ENCODE measurements around the gene KRT6B.
"Not testable (repeated sequence)": the region's sequence is repeated elsewhere in the genome, so short reads cannot be mapped to it uniquely, and the experiment has no call there.

Gene KRT6B

DNA sequence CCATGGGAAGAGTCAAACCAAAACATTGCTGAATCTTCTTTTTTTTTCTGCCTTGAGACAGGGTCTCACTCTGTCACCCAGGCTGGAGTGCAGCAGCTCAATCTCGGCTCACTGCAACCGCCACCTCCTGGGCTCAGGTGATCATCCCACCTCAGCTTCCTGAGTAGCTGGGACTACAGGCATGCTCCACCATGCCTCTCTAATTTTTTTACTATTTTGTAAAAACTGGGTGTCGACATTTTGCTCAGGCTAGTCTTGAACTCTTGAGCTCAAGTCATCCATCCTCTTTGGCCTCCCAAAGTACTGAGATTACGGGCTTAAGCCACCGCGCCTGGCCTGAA, 16.3 kb downstream of the KRT6B start:
- DNase-seq = no peak

DNA sequence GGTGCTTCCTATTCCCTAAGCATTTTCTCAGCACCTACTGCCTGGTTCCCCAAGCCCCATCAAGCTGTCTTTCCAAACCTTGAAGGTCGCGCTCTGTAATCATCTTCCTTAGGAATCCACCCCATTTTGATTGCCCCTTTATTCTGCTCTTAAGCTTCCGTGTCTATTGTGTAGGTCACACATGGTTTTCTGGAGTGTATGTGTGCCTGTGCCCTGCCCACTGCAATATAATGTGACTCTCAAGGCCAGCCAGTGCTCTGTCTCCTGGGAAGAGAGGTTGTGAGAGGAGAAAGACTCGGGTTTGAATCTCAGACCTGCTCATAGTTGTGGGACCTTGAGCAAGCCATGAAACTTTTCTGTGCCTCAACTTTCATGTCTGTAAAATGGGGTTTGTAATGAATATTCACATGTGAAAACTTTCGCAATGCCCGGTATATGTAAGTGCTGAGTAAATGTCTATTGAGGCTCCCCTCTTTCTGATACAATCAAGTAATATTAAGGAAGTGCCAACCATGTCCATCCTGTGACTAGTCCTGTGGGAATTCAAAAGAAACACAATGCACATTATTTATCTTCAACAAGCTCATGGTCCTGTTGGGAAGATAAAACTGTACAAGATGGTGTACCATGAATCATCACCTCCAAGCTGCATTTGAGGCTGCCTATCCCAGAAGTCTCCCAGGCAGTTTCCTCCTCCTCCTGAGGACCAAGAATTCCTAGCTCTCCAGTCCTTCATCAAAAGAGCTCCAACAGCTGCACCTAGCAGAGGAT, 17.0 kb downstream of the KRT6B start:
- no peak for DNase-seq

DNA sequence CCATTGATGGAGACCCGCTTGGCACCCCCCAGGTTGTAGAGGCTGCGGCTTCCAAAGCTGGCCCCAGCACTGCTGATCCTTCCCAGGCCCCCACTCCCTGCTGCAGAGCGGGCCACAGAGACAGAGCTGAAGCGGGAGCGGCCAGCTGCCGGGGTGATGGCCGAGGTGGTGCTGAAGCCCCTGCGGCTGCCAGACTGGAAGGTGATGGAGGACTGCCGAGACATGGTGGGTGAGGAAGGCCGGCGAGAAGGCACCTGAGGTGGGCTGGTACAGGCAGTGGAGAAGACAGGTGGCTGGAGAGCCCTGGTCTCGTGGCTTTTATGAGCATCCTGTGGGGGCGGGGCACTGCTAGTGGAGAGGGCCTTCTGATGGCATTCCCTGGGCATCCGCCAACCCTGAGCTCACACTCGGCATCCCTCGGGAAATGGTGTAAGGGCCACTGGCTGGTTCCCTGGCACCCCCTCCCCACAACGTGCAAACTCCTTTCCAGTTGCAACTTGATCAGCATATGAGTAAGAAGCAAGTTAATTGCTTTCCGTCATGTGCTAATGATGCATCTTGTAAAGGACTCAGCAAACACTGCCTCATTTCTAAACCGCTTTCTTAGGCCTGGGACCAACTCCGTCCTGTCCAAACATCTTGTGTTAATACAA, 17.7 kb downstream of the KRT6B start, which contains the start of gene KRT75:
TSS of gene KRT75 (minus strand) at position 291 of the 653 bp plus-strand sequence. CDS start at position 224, 67 bp downstream.
- DNase-seq = no peak

DNA sequence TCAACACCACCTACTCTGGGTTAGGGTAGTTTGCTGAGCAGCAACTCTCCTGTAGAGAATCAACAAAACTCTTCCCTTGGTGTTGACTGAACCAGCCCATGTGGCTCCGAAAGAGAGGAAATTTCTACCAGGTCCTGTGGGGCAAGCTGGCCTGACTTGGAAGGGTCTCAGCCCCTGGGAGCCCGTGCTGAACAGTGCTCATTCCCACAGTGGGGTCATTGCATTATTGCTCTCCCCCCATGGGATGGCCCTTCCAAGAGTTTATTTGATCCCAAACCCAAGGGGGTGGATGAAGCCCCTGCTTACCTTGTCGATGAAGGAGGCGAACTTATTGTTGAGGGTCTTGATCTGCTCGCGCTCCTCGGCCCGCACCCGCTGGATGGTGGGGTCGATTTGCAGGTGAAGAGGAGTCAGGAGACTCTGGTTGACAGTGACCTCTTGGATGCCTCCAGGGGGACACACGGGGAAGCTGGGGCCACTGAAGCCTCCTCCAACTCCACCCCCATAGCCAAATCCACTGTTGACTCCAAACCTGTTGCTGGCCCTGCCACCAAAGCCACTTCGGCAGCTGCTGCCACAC, 18.4 kb downstream of the KRT6B start:
- DNase-seq = no peak

DNA sequence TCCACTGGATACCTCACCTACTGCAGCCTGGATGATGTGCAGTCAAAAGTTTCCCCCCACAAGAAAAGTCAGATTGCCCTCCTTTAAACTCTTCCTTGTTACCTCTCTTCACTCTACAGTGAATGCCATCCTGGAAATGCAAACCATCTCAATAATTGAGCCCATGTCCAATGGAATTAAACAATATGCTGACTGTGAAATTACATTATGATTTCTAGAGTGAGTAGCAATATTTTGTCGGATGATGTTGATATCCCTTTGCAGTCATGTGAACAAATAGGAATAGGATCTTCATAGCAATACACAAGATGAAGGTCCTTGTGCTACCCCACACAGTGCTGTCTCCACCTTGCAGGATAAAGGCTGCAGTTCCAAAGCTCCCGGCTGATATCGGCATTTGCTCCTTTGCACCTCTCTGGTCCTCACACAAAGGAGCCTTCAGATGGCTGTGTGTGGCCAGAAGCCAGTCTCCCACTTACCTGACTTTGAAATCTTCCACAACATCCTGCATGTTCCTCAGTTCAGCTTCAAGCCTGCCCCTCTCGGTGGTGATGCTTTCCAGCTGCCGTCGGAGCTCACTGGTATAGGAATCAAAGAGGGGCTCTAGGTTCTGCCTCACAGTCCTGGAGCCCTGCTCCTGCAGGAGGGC, 19.3 kb downstream of the KRT6B start:
- DNase-seq = no peak

DNA sequence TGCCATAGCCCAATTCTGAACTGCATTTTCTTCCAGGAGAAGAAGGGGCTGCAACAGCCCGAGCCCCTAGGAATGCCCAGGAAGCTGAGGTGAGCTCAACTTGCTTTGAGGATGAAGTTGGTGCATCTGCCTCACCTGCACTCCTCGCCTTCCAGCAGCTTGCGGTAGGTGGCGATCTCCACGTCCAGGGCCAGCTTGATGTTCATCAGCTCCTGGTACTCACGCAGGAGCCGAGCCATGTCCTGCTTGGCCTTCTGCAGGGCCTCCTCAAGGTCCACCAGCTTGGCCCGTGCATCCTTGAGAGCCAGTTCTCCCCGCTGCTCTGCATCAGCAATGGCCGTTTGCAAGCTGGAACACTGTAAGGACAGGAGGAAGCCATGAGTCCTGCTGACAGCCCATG, 23.8 kb downstream of the KRT6B start:
- no peak for DNase-seq

DNA sequence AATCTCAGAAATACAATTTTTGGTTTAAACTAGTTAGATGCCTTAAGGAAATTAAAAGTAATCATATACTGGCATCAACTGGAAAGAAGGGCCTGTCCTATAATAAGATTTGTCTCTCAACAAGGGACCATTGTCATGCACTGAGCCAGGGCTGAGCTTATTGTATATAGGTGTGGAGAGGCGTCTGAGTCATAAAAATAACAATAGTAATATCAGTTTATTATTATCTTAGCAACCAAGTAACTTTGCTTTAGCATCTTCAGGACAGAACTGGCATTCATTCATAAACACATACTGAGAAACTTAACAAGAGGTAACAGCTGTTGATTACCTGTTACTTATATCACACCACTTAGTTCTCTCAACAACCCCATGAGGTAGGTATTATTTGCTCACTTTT, 24.9 kb downstream of the KRT6B start:
- no peak for DNase-seq

DNA sequence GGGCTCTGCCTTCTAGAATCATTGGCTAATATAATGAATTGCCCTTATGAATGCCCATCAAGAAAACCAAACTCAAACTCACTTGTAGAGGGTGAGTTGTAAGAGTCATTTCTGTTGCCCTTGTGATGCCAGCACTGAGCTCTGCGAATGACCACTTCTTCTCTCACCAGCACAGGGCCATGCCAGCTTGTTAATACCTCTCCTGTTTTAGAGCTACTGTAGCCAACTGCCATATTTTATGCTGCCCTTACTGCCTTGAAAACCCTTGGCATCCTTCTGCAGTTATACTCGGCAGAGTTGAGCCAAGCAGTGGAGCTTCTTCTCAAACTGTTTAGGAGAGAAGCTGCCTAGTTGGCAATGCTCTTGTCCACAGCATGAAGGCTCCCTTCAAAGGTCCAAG, 25.9 kb downstream of the KRT6B start:
- no peak for DNase-seq

DNA sequence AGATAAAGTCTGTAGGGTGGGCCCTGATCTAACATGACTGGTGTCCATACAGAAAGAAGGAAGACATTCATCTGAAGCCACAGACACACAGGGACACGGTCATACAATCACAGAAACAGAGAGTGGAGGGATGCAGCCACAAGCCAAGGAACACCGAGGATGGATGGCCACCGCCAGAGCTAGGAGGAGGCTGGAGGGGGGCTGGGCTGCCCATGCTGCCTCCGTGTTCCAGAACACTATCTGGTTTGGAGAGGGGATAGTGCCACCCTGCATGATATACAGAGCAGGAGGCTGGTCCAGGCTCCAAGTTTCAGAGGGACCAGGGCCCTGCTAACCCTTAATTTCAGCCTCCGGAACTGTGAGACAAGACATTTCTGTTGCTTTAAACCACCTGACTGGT, 26.5 kb downstream of the KRT6B start:
- DNase-seq = no peak

DNA sequence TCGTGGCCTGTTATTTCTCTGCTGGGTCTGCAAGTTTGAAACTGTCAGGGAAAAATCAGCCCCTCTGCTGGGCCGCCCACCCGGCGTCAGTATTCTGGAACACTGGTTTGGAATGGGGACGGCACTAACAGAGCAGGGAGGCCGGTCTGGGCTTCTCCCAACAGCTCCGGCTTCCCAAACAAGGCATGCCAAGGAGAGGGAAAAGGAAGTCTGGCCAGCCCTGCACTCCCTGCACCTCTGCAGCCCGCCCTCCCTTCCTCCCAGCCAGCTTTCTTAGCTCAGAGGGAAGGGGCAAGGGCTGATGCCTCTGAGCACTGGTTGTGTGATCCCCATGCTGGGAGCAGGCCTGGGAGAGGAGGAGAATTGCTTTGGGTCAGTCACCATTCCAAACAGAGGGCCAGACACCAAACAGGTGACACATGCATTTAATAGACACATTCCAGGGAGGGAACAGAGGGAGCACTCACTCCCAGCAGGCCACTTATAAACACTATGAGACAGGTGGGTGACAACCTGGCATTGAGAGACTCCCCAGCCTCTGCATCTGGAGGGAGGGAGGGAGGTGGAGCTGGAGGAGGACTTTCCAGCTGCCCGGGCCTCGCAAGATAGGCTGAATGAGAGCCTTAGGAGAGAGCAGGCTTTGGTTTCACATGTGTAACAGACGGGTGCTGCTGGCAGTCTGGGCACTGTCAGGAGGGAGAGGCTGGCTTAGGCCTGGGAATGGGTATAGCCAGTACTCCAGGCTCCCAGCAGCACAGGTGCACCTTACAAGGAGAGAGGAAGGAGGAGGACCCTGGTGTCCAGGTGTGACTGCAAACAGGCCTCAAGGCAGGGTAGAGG, 28.1 kb downstream of the KRT6B start:
- no peak for DNase-seq

DNA sequence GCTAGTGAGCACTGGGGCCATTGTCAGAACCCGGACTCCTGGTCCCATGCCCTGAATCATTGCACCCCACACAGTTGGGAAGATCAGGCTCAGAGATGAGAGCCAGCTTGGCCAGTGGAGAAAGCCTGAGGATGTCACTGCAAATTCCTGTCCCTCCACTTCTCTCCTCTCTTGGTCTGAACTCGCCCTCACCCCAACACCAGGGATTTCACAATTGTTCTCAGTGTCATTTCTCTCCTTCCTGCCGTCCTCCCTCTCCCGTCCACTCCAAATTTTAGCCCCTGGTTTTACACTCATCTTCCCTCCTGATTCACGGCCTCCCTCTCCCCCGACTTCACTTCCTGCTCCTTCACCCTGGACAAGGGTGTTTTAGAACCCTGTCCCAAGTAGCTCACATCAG, 28.9 kb downstream of the KRT6B start:
- no peak for DNase-seq

DNA sequence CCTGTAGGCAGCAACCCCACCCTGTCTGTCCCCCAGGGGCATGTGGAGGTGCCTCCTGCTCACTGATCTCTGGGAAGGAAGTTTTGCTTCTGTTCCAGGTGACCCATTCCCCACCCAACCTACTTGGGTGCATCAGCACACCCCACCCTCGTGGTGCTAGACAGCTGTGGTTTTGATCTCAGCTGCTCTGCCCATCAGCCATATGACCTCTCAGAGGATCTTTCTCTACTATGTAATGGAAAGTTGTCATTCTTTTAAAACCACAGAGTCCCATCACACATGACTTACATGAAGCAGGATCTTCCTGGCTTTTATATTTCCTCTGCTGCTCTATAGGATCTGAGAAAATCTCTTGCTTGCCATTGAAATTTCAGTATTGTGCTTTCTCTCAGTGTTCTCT, 32.3 kb downstream of the KRT6B start:
- no peak for DNase-seq

DNA sequence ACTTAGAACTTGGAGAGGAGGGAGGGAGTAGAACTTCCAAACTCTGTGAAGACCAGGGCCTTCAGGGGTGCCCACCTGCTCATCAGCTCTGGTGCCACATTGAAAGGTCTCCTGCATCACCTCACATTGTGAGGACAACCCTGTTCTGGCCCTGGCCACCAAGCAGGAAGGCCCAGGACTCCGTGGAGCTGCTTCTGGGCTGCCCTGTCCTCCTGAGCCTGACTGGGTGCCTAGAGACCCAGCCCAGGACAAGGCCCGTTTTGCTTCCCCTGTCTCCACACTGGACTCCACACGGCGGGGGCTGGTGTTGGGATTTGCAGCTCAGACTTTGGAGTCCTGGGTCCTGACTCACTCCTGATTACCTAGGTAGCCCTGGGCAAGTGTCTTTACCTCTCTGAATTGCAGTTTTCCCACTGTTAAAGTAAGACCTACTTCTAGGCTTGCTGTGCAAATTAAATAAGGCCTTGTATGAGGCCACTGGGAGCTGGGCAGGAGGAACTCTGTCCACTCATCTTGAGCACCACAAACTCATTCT, 33.3 kb downstream of the KRT6B start:
- no peak for DNase-seq

DNA sequence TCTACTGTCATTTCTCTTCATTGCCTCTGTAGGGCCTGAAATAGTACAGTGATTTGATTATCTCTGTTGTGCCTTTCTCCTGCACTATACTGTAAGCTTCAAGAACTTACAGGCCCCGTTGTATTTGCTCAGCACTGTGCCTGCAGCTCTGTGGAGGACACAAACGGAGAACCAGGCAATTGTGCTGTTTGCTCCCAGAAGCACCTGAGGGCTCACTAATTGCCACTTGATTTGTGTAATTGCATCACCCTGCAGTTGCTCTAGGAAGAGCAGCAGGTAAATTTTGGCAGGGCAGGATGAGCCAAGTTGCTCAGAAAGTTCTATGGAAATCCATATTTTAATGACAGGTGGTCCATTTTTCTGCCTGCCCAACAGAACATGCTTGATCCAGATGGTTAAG, 34.2 kb downstream of the KRT6B start:
- no peak for DNase-seq

DNA sequence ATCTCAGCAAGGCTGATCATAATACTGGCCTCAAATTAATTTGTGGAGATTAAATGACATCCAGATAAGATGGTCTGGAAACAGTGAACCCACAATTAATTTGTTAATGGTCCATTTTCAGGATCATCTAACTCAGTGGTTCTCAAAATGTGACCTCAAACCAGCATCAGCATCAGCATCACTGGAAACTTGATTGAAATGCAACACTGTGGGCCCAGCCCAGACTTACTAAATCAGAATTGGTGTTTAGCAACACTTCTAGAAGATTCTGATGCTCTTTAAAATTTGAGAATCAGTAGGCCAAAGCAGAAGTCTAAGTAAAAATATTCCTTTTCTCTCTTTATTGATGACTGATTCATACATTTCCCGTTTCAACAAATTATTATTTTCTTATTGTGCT, 35.2 kb downstream of the KRT6B start:
- DNase-seq = no peak

DNA sequence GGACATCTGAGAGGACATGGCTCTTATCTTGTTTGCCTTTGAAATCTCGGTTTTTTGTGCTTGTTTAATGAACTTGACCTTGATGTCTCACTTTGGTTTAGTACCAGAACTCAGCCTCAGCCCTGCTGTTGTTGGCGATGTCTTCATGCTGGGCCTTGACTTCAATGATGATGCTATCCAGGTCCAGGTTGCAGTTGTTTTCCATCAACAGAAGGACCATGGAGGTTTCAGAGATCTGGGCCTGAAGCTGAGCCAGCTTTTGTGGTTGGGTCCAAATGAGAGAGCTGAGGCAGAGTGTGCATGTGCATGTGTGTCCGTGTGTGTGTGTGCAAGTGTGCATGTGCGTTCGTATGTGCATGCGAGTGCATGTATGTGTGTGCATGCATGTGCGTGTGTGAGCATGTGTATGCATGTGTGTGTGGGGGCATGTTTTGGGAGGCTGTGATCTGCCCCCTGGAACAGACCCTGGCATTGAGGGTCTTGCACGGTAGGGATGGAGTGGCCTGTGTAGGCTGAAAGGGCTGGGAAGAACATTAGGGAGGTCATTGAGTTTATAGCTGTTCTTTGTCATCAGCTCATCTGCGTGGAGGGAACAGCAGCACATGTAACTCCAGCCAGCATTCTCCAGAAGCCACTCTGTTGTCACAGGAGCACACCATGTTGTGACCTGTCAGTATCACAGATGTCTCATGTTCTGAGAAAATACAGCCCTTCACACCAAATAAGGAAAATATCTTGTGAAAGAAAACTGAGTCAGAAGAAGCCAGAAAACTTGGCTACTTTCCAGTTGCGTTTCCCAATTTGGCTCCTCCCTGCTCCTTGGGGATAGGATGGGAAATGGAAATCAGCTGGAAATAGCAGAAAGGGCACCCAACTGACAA, 35.8 kb downstream of the KRT6B start:
- no peak for DNase-seq

DNA sequence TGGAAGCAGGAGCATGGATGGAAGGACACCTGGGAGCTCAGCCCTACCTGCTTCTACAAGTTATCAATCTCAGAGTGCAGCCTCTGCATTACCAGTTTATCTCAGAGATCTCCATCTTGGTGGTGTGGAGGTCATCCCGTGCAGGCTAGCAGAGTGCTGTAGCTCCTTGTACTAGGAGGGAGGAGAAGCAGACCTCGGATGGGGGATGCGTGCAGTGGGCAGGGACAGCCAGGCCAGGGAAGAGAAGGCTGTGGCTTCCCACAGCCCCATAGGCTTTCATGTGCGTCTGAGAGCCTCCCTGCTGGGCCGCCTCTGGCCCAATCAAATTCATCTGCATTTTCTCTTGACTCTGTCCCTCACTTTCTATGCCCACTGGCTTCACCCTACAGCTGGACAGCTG, 37.0 kb downstream of the KRT6B start:
- no peak for DNase-seq

DNA sequence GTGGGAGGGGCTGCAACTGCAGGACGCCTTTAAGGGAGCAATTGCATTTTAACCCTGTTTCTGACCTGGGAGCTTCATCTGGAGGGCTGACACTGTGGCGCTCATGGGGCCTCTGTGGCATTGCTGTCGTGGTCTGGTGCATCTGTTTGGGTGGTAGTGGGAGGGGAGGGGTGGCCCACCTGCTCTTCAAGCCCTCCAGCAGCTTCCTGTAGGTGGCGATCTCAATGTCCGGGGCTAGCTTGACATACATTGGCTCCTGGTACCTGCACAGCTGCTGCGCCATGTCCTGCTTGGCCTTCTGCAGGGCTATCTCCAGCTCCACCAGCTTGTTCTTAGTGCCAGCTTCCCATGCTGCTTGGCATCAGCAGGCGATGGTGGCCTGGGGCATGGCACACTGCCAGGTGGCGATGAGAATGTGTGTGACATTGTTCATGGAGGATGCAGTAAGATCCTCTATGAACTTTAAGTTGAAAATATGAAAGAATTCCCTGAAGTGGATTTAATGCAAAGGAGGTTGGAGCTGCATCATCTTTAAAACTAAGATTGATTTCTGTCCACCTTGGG, 38.1 kb downstream of the KRT6B start:
- DNase-seq = no peak

DNA sequence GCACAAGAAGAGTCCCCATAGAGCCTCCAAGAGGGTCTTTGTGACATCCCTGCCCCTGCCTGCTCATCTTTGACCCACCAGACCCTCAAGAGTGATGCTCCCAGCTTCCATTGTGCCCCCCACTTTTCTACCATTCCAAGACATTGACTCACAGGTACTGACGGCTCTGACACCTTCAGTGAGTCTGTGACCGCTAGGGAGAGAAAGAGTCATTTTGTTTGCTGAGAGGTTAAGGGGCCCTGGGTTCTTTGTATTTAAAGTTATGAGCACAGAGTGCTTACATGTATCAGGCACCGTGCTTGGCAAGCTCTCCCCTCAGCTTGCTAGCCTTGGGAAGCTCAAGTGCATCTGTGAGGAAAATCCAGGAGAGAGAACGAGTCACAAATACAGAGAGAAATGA, 38.7 kb downstream of the KRT6B start:
- DNase-seq = no peak

DNA sequence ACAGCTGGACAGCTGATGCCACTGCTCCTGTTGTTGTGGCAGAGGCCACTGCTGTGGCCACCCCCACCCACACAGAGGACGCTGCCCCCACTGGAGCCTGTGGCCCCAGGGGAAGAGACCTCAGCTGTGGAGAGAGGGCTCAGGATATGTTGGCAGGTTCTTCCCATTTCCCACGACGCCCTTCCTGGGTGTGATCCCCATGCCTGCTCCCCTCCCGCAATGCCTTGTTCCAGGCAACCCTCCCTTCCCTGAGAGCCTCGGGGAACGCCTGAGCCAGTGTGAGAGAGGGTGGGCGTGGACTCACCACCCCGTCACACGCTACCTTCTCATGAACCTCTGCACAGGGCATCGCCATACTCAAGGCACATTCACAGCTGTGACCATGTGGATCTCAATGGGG, 40.1 kb downstream of the KRT6B start:
- no peak for DNase-seq

DNA sequence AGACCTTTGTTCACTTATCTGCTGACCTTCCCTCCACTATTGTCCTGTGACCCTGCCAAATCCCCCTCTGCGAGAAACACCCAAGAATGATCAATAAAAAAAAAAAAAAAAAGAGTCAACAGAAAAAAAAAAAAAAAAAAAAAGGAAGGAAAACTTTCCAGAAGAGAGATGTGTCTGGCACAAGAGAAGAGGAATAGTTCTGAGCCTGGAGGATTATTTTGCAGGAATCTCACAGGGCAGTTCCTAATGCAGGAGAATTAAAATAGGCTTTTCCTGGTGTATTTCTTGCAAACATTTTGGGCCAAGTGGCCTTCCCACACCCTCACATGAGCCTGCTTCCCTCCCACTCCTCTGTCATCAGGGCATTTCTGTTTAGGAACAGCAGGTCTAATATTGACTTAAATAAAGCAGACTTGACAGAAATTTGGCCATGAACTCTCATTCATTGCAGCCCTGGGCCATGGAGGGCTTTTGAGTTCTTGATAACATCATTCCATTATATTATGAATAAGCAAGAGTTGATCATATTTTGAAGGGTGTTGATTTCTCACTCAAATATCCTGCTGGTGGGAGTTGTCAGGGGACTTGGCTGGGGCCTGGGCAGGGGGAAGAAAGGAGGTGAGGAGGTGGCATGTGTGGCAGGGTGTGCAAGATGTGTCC, 41.2 kb downstream of the KRT6B start:
- DNase-seq = not testable (repeated sequence)
